Liver (tissue), 3 donors: ENCODE data around the gene TP53I11.

Experiments used
- ATF3 ChIP-seq: IDR thresholded peaks from 2 replicates; pipeline ENCODE4 v1.6.1; 2016; ENCODE audit warnings: antibody characterized with exemption
- CTCF ChIP-seq: fragments of 150-350 bp; IDR thresholded peaks from 2 replicates; pipeline ENCODE4 v1.5.1; 2017; ENCODE audit warnings: improper control_type of control experiment, low read depth, low read length; ENCODE audit not compliant: missing input control
- GABPA ChIP-seq, 2 donors: IDR thresholded peaks in 1 of 2; conservative IDR thresholded peaks in 1 of 2; 2 replicates each; pipeline ENCODE4 v1.6.1; 2016; ENCODE audit warnings: antibody characterized with exemption in 2 of 2, mild to moderate bottlenecking in 1 of 2, moderate library complexity in 1 of 2
- JUND ChIP-seq, 2 donors: IDR thresholded peaks; 2 replicates each; pipeline ENCODE4 v1.6.1; 2016; ENCODE audit warnings: antibody characterized with exemption in 2 of 2
- ZBTB33 ChIP-seq: IDR thresholded peaks from 2 replicates; pipeline ENCODE4 v1.6.1; 2016; ENCODE audit warnings: antibody characterized with exemption
- TF ChIP-seq, protein P1 (sequence below): IDR thresholded peaks from 2 replicates; pipeline ENCODE4 v1.6.1; 2016; ENCODE audit warnings: antibody characterized with exemption
- donor health status: healthy.
- donor health status: healthy.

- TF ChIP-seq JUND (IDR thresholded peaks at IDR 0.05) (no peak), GABPA (IDR thresholded peaks at IDR 0.05 in 1 of 2, conservative IDR thresholded peaks at IDR 0.05 in 1 of 2) (no peak), CTCF (no peak), ZBTB33 (no peak), ATF3 (no peak)
- TF ChIP-seq, protein P1, sequence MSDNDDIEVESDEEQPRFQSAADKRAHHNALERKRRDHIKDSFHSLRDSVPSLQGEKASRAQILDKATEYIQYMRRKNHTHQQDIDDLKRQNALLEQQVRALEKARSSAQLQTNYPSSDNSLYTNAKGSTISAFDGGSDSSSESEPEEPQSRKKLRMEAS = no peak
Measured at GRCh38 chr11:44938066-44938691, 12.5 kb downstream of the TP53I11 start.
